Prostate gland (tissue), 2 donors: ENCODE results near the gene FBXL17.

ENCODE experiments used
- CTCF ChIP-seq, 4 experiments: fragments of 200-600 bp in 2 of 4; fragments of 450-650 bp in 2 of 4; sonication (generic) in 2 of 4; IDR thresholded peaks; 1 replicate in 3 of 4; 2 replicates in 1 of 4; pipeline ENCODE4 v1.5.1; 2016 to 2019; ENCODE audit warnings: antibody characterized with exemption in 4 of 4, mild to moderate bottlenecking in 2 of 4, moderate library complexity in 2 of 4
- POLR2A ChIP-seq: fragments of 450-650 bp; IDR thresholded peaks from one replicate; pipeline ENCODE4 v1.6.1; 2016; ENCODE audit warnings: antibody characterized with exemption, mild to moderate bottlenecking
- POLR2AphosphoS5 ChIP-seq: sonication (generic); formaldehyde crosslinking; IDR thresholded peaks from one replicate; pipeline ENCODE4 v1.6.1; 2017; ENCODE audit warnings: antibody characterized with exemption

GRCh38 chr5:107919969-107920368, 461.9 kb downstream of the FBXL17 start:
- TF ChIP-seq POLR2A (no peak), CTCF (IDR thresholded peaks at IDR 0.05) (no peak), POLR2AphosphoS5 (no peak)
